Fibroblast of lung (primary cell): ENCODE results near the gene WWOX. TPM values are rescaled to one million over a fixed set of nuclear protein-coding genes. Genes with fewer than 3 reads are reported as not detected.

Experiments used
- DNase-seq, 2 donors: peaks; one replicate each; pipeline versions ENCODE4 v3.0.0 to v3.0.0-alpha.2; 2010; ENCODE audit warnings: low read depth in 2 of 2
- H2AFZ ChIP-seq: 2 replicates; pipeline ENCODE4 v1.5.1; 2012; ENCODE audit warnings: low read length, control low read depth, inconsistent platforms
- H3K27ac ChIP-seq: 2 replicates; pipeline ENCODE4 v1.5.1; 2011; ENCODE audit warnings: low read length, control low read depth; ENCODE audit not compliant: insufficient read depth
- H3K27me3 ChIP-seq: 2 replicates; pipeline ENCODE4 v1.5.1; 2011; ENCODE audit warnings: mild to moderate bottlenecking, low read length; ENCODE audit not compliant: control insufficient read depth, insufficient read depth
- H3K36me3 ChIP-seq: 2 replicates; pipeline ENCODE4 v1.5.1; 2011; ENCODE audit warnings: low read length; ENCODE audit not compliant: control insufficient read depth, insufficient read depth
- H3K4me1 ChIP-seq: 2 replicates; pipeline ENCODE4 v1.5.1; 2011; ENCODE audit warnings: low read length; ENCODE audit not compliant: control insufficient read depth, insufficient read depth; ENCODE audit errors: extremely low read depth
- H3K4me2 ChIP-seq: 2 replicates; pipeline ENCODE4 v1.5.1; 2011; ENCODE audit warnings: low read length, control low read depth; ENCODE audit not compliant: insufficient read depth; ENCODE audit errors: extremely low read depth
- H3K4me3 ChIP-seq, 4 experiments: fragments of 200-600 bp in 1 of 4; sonication (generic) in 1 of 4; replicated peaks in 1 of 4; 2 replicates each; pipeline ENCODE4 v1.5.1; 2011 to 2016; ENCODE audit warnings: low read length in 4 of 4, low read depth in 3 of 4, mild to moderate bottlenecking in 3 of 4, control low read depth in 2 of 4, inconsistent platforms in 1 of 4, mixed read lengths in 1 of 4; ENCODE audit not compliant: insufficient read depth in 1 of 4; ENCODE audit errors: control extremely low read depth in 1 of 4
- H3K79me2 ChIP-seq: 2 replicates; pipeline ENCODE4 v1.5.1; 2012; ENCODE audit warnings: mild to moderate bottlenecking, low read length, inconsistent platforms; ENCODE audit not compliant: control insufficient read depth, insufficient read depth
- H3K9ac ChIP-seq: 2 replicates; pipeline ENCODE4 v1.5.1; 2011; ENCODE audit warnings: mild to moderate bottlenecking, low read length, control low read depth; ENCODE audit not compliant: insufficient read depth
- H3K9me3 ChIP-seq: 2 replicates; pipeline ENCODE4 v1.5.1; 2012; ENCODE audit warnings: low read depth, low read length; ENCODE audit not compliant: control insufficient read depth, insufficient read depth
- H4K20me1 ChIP-seq: 2 replicates; pipeline ENCODE4 v1.5.1; 2011; ENCODE audit warnings: low read length; ENCODE audit not compliant: control insufficient read depth, insufficient read depth; ENCODE audit errors: extremely low read depth
- EZH2 ChIP-seq: IDR thresholded peaks from 2 replicates; pipeline ENCODE4 v1.5.1; 2012; ENCODE audit warnings: low read length, control low read depth, mild to moderate bottlenecking; ENCODE audit errors: missing control alignments
- polyA plus RNA-seq, 2 donors: library from polyadenylated mRNA; depleted of rRNA in 1 of 2; stranded (reverse) in 1 of 2; unstranded in 1 of 2; fragments of >200 nt; gene quantifications; 2 replicates each; pipeline ENCODE4 v1.2.1, GENCODE V29; 2011 to 2012; ENCODE audit warnings: missing spikeins in 1 of 2
- total RNA-seq: library from RNA; depleted of rRNA; stranded (reverse); fragments of >200 nt; gene quantifications from 2 replicates; pipeline ENCODE4 v1.2.1, GENCODE V29; 2014
- TF ChIP-seq, protein P1 (sequence below), 2 donors: IDR thresholded peaks in 1 of 2; conservative IDR thresholded peaks in 1 of 2; 1 replicate in 1 of 2; 2 replicates in 1 of 2; pipeline ENCODE4 v1.5.1; 2011 to 2012; ENCODE audit warnings: low read length in 2 of 2, control low read depth in 1 of 2, inconsistent platforms in 1 of 2, low read depth in 1 of 2, mild to moderate bottlenecking in 1 of 2

The WWOX gene
- total and polyA plus RNA-seq, 2 donors (not counting 1 experiment from before 2014, with no cell fraction given) = 5.6 to 16.3 TPM

DNA sequence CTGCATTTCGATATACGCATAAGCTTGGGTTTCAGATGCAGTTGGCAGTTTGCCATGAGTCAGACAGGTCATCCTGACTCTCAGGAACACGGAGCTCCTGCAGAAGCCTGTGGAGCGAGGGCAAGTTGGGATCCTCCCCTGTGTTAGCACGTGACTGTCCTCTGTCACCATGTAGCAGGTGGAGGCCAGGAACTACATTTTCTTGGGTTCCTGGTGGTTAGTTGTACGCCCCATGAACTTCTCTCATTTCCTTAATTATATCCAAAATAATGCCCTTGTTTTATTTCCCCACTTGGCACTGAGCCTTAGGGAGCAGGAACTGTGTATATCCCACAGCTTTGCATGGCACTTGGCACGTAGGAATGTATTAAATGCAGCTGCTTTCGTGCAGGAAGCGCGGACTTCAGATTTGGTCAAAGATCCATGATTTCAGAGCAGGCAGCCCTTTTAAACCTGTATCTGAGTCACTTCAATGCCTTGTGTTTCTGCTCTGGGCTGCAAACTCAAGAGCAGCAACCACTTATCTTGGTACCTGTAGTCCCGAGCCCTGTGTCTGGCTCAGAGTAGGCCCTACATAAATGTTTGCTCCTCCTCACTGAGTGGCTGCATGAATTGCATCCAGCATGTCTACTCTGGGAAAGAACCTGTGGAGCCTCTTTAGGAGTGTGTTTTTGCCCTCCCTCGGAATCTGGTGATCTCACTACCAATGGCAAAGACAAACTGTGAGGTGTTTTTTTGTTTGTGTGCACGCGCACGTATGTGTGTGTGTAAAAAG is 1072.7 kb downstream of the WWOX start:
- H3K4me2 ChIP-seq = no peak overlapping the region
- H3K4me3 ChIP-seq = no peak overlapping the region
- H2AFZ ChIP-seq = no peak overlapping the region
- H3K27me3 ChIP-seq = no peaks in the 10 kb centered on the region
- no peak overlapping the region for H3K27ac ChIP-seq
- no peak overlapping the region for H3K9ac ChIP-seq
- H3K79me2 ChIP-seq = no peaks in the 10 kb centered on the region
- TF ChIP-seq, protein P1, sequence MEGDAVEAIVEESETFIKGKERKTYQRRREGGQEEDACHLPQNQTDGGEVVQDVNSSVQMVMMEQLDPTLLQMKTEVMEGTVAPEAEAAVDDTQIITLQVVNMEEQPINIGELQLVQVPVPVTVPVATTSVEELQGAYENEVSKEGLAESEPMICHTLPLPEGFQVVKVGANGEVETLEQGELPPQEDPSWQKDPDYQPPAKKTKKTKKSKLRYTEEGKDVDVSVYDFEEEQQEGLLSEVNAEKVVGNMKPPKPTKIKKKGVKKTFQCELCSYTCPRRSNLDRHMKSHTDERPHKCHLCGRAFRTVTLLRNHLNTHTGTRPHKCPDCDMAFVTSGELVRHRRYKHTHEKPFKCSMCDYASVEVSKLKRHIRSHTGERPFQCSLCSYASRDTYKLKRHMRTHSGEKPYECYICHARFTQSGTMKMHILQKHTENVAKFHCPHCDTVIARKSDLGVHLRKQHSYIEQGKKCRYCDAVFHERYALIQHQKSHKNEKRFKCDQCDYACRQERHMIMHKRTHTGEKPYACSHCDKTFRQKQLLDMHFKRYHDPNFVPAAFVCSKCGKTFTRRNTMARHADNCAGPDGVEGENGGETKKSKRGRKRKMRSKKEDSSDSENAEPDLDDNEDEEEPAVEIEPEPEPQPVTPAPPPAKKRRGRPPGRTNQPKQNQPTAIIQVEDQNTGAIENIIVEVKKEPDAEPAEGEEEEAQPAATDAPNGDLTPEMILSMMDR (conservative IDR thresholded peaks at IDR 0.05 in 1 of 2, IDR thresholded peaks at IDR 0.05 in 1 of 2; ENCODE audit: low read depth in 1 of 2, low read length in 2 of 2) = no peak
- no peak for TF ChIP-seq EZH2
- H4K20me1 ChIP-seq = no peaks in the 10 kb centered on the region
- no peaks in the 10 kb centered on the region for H3K36me3 ChIP-seq
- no peaks in the 10 kb centered on the region for H3K4me1 ChIP-seq
- DNase-seq = no peak
- no peaks in the 10 kb centered on the region for H3K9me3 ChIP-seq

DNA sequence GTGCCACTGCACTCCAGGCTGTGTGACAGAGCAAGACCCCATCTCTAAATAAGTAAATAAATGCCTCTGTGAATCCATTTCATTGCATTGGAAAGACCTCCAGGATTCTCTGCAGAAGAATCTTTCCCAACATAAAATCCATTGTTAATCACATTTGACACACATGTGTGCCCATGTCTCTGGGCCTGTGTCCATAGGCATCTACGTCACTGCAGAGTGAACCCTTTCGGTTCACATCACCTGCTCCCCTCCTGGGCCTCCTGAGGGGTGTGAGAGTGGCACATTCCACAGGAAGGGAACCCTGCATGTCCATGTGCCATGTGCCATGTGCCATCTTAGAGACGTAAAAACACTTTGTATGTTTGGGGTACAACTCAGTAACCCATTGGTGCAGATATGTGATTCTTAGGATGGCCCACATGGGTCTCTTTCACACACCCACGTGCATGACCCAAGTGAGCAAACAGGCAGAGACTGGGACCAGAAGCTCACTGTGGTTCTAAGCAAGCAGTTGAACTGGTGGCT is 1073.6 kb downstream of the WWOX start:
- H3K4me1 ChIP-seq = no peaks in the 10 kb centered on the region
- no peak overlapping the region for H3K4me2 ChIP-seq
- H3K36me3 ChIP-seq = no peaks in the 10 kb centered on the region
- H2AFZ ChIP-seq = no peak overlapping the region
- TF ChIP-seq EZH2 = no peak
- TF ChIP-seq, protein P1 (conservative IDR thresholded peaks at IDR 0.05 in 1 of 2, IDR thresholded peaks at IDR 0.05 in 1 of 2; ENCODE audit: low read depth in 1 of 2, low read length in 2 of 2) = no peak
- no peak overlapping the region for H3K9ac ChIP-seq
- DNase-seq = no peak
- no peaks in the 10 kb centered on the region for H3K79me2 ChIP-seq
- H3K27ac ChIP-seq = no peak overlapping the region
- no peaks in the 10 kb centered on the region for H3K27me3 ChIP-seq
- no peaks in the 10 kb centered on the region for H4K20me1 ChIP-seq
- no peaks in the 10 kb centered on the region for H3K9me3 ChIP-seq
- no peak overlapping the region for H3K4me3 ChIP-seq

DNA sequence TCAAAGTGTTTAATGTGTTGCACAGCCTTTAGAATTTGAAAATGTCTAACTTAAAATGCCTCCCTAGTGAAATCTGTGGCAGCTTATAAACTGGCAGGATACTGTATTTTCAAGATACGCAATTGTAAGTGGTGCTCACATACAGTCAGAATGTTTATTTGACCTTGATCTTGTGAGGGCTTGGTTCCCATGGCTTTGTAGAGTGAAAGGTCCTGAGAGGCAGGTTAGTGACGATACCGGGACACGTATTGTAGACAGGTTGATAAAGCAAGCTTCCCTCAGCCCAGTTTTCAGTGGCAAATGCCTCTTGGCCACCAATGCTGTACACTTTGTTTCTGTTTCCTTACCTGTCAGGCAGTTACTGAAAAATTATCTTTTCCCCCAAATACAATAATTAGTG is 1074.5 kb downstream of the WWOX start:
- no peaks in the 10 kb centered on the region for H3K4me1 ChIP-seq
- H2AFZ ChIP-seq = no peak overlapping the region
- no peaks in the 10 kb centered on the region for H3K27me3 ChIP-seq
- TF ChIP-seq EZH2 = no peak
- TF ChIP-seq, protein P1 (conservative IDR thresholded peaks at IDR 0.05 in 1 of 2, IDR thresholded peaks at IDR 0.05 in 1 of 2; ENCODE audit: low read depth in 1 of 2, low read length in 2 of 2) = no peak
- H3K4me3 ChIP-seq = no peak overlapping the region
- H3K4me2 ChIP-seq = no peak overlapping the region
- DNase-seq = no peak
- no peaks in the 10 kb centered on the region for H3K9me3 ChIP-seq
- no peaks in the 10 kb centered on the region for H3K36me3 ChIP-seq
- no peaks in the 10 kb centered on the region for H3K79me2 ChIP-seq
- H3K9ac ChIP-seq = no peak overlapping the region
- no peaks in the 10 kb centered on the region for H4K20me1 ChIP-seq
- H3K27ac ChIP-seq = no peak overlapping the region
